Endodermal cell (in vitro differentiated cells): ENCODE data around the gene ITGB1. TPM values are rescaled to one million over a fixed set of nuclear protein-coding genes. Genes with fewer than 3 reads are reported as not detected.
"Not testable (repeated sequence)": the region's sequence is repeated elsewhere in the genome, so short reads cannot be mapped to it uniquely, and the experiment has no call there.

Experiments used
- DNase-seq: peaks from one replicate; pipeline ENCODE4 v3.0.0-alpha.2; 2017
- H3K27ac ChIP-seq: 2 replicates; pipeline ENCODE4 v1.5.1; 2013; ENCODE audit warnings: mild to moderate bottlenecking, low read depth, low read length, moderate library complexity
- H3K27me3 ChIP-seq: 2 replicates; pipeline ENCODE4 v1.6.1; 2013; ENCODE audit warnings: mild to moderate bottlenecking, low read length, moderate library complexity; ENCODE audit not compliant: insufficient read depth, control insufficient read depth, poor library complexity, severe bottlenecking
- H3K36me3 ChIP-seq: 2 replicates; pipeline ENCODE4 v1.7.0; 2013; ENCODE audit warnings: mild to moderate bottlenecking, low read length, moderate library complexity; ENCODE audit not compliant: control insufficient read depth, insufficient read depth
- H3K4me1 ChIP-seq: one replicate; pipeline ENCODE4 v1.7.0; 2013; ENCODE audit warnings: low read length; ENCODE audit not compliant: control insufficient read depth, insufficient read depth
- H3K4me3 ChIP-seq: 2 replicates; pipeline ENCODE4 v1.5.1; 2013; ENCODE audit warnings: mild to moderate bottlenecking, low read length, moderate library complexity
- H3K9ac ChIP-seq: 2 replicates; pipeline ENCODE4 v1.6.1; 2013; ENCODE audit warnings: mild to moderate bottlenecking, low read length, moderate library complexity; ENCODE audit not compliant: poor library complexity, severe bottlenecking; ENCODE audit errors: extremely low read depth
- H3K9me3 ChIP-seq: 2 replicates; pipeline ENCODE4 v1.6.1; 2013; ENCODE audit warnings: mild to moderate bottlenecking, low read length, moderate library complexity; ENCODE audit not compliant: control insufficient read depth
- H3K27ac Mint-ChIP-seq: 2 replicates; pipeline ENCODE4 v1.8.0; 2020; ENCODE audit warnings: mixed read lengths
- H3K27me3 Mint-ChIP-seq: 2 replicates; pipeline ENCODE4 v1.8.0; 2021; ENCODE audit warnings: mild to moderate bottlenecking, mixed read lengths; ENCODE audit not compliant: insufficient read depth
- H3K36me3 Mint-ChIP-seq: 2 replicates; pipeline ENCODE4 v1.8.0; 2020; ENCODE audit warnings: low read depth, mixed read lengths
- H3K4me1 Mint-ChIP-seq: 2 replicates; pipeline ENCODE4 v1.8.0; 2020; ENCODE audit warnings: mixed read lengths
- H3K4me3 Mint-ChIP-seq: 2 replicates; pipeline ENCODE4 v1.8.0; 2020; ENCODE audit warnings: mild to moderate bottlenecking, moderate library complexity, mixed read lengths
- H3K9me3 Mint-ChIP-seq: 2 replicates; pipeline ENCODE4 v1.8.0; 2020; ENCODE audit warnings: mild to moderate bottlenecking, mixed read lengths
- CTCF ChIP-seq: fragments of 200-600 bp; sonication (generic); conservative IDR thresholded peaks from 2 replicates; pipeline ENCODE4 v1.5.0; 2021; ENCODE audit warnings: antibody characterized with exemption, mild to moderate bottlenecking
- WGBS, 2 experiments: methylation state at CpG; one replicate each; pipeline versions ENCODE4 v1.1.5 to v1.1.7; 2013; ENCODE audit warnings: missing lambda C conversion rate in 2 of 2, mixed read lengths in 1 of 2; ENCODE audit not compliant: insufficient coverage in 1 of 2, insufficient read length in 1 of 2; 5-methylcytosine and 5-hydroxymethylcytosine counted together
- total RNA-seq, 2 donors: library from RNA; stranded (reverse); fragmentation: NEBNext Ultra II Directional in 1 of 2; extraction: Animal tissue kit (Norgen Biotek cat#: 25700) in 1 of 2; gene quantifications; 2 replicates in 1 of 2; 3 replicates in 1 of 2; pipeline ENCODE4 v1.2.1, GENCODE V29; 2021

Gene ITGB1
- total RNA-seq, 2 donors from 2014 or later, result 239 to 285 TPM

- H3K4me1 ChIP-seq, result peaks cover 10% of the 10 kb centered on the region
- no peak overlapping the region for H3K9ac ChIP-seq
- Mint-ChIP-seq H3K27ac (no peak overlapping the region), H3K9me3 (peaks cover 6% of the 10 kb centered on the region), H3K4me3 (no peak overlapping the region), H3K27me3 (no peaks in the 10 kb centered on the region), H3K36me3 (no peaks in the 10 kb centered on the region), H3K4me1 (peaks cover 34% of the 10 kb centered on the region)
- no peak overlapping the region for H3K4me3 ChIP-seq
- no peak for DNase-seq
- H3K9me3 ChIP-seq, result no peaks in the 10 kb centered on the region
- no peaks in the 10 kb centered on the region for H3K36me3 ChIP-seq
- TF ChIP-seq CTCF, result no peak
- no peaks in the 10 kb centered on the region for H3K27me3 ChIP-seq
- WGBS, 2 experiments, result 89 to 97% methylated on average over 3 of the region's 3 CpGs
- no peak overlapping the region for H3K27ac ChIP-seq
Observed at GRCh38 chr10:32979041-32979440, 21.0 kb upstream of the ITGB1 start.

DNA sequence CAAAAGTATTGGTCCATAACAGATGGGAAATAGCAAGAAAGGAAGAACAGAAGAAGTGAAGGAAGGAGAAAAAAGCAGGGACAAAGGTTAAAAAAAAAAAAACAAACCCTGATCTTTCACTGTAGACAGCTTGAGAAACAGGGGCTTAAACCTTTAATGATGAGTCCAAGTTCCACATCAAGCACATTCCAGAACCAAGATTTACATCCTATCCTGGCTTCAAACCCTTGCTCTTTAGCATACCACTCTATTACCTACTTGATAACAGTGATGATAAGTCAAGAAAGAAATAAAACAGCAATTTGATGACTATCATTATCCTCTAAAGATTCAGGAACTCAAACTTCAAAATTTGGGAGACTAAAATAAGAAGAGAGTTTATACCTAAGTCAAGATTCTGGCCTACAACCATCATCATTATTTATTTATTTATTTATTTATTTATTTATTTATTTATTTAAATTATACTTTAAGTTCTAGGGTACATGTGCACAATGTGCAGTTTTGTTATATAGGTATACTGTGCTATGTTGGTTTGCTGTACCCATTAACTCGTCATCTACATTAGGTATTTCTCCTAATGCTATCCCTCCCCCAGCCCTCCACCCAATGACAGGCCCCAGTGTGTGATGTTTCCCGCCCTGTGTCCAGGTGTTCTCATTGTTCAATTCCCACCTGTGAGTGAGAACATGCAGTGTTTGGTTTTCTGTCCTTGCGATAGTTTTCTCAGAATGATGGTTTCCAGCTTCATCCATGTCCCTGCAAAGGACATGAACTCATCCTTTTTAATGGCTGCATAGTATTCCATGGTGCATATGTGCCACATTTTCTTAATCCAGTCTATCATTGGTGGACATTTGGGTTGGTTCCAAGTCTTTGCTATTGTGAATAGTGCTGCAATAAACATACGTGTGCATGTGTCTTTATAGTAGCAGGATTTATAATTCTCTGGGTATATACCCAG lies 20.1 kb upstream of the ITGB1 start:
- H3K4me3 ChIP-seq, H3K36me3 Mint-ChIP-seq, H3K9me3 ChIP-seq, H3K9me3 Mint-ChIP-seq, H3K4me1 ChIP-seq, H3K9ac ChIP-seq, H3K36me3 ChIP-seq, DNase-seq, H3K27me3 Mint-ChIP-seq, H3K4me3 Mint-ChIP-seq, H3K27me3 ChIP-seq, H3K27ac Mint-ChIP-seq, H3K27ac ChIP-seq: not testable (repeated sequence)
- H3K4me1 Mint-ChIP-seq, result peaks cover 27% of the 10 kb centered on the region
- 40 to 79% methylated on average over 2 to 3 of the region's 4 CpGs for WGBS, 2 experiments

DNA sequence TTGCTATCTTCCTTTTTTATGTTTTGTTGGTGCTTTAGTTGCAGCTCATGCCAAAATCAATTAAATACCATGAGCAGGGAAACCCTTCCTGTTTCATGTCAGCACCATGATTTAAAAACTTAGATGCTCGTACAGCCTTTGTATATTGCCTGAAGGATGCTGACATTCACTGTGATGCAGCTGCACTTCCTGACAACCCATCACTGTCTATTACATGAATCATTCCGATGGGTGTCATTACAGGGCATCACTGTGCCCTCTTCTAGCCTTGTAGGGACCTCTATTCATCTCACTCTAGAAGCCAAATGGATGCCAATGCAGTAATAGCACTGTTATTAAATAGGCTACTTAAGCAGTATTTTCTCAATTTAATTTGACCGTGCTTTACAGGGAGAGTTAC lies 18.3 kb upstream of the ITGB1 start:
- 96 to 100% methylated on average over 2 to 3 of the region's 3 CpGs for WGBS, 2 experiments
- Mint-ChIP-seq H3K4me3 (no peak overlapping the region), H3K9me3 (peaks cover 6% of the 10 kb centered on the region), H3K36me3 (no peaks in the 10 kb centered on the region), H3K27ac (no peak overlapping the region), H3K27me3 (no peaks in the 10 kb centered on the region), H3K4me1 (peaks cover 29% of the 10 kb centered on the region)
- H3K27ac ChIP-seq, result no peak overlapping the region
- H3K4me1 ChIP-seq, result no peaks in the 10 kb centered on the region
- H3K4me3 ChIP-seq, result no peak overlapping the region
- H3K27me3 ChIP-seq, result no peaks in the 10 kb centered on the region
- no peak for TF ChIP-seq CTCF
- H3K9me3 ChIP-seq, result no peaks in the 10 kb centered on the region
- H3K9ac ChIP-seq, result no peak overlapping the region
- DNase-seq, result no peak
- H3K36me3 ChIP-seq, result no peaks in the 10 kb centered on the region
